HCT116 (cell line): ENCODE data around the gene CCNJ. TPM values are rescaled to one million over a fixed set of nuclear protein-coding genes. Genes with fewer than 3 reads are reported as not detected.

Experiments used
- ATAC-seq: fragments of 200-7000 bp; cut with Tn5 transposase; 2 replicates; pipeline ENCODE4 v1.9.1; 2020; ENCODE audit warnings: mild to moderate bottlenecking, moderate library complexity
- BruUV-seq: library from RNA; stranded (reverse); fragments of 400-500 nt; replicated peaks from 2 replicates; lab custom pipeline; 2021; lab: Mats Ljungman, UMichigan
- CTCF ChIA-PET: fragments of 300-600 bp; sonication (Branson Sonifier 250); formaldehyde crosslinking; loops from one replicate; lab custom pipeline; 2021; ENCODE audit warnings: antibody characterized with exemption; lab: Charles Lee
- POLR2A ChIA-PET: fragments of 300-600, 350-600 bp; sonication (Branson Sonifier 250); formaldehyde crosslinking; loops from one replicate; lab custom pipeline; 2021; ENCODE audit warnings: antibody characterized with exemption; lab: Charles Lee
- RAD21 ChIA-PET, 2 experiments: fragments of 300-600 bp; sonication (Branson Sonifier 250); formaldehyde crosslinking; loops; one replicate each; lab custom pipeline; 2023; ENCODE audit warnings: low total read pairs in 2 of 2; ENCODE audit not compliant: uncharacterized antibody in 2 of 2, unreplicated experiment in 2 of 2, low non-redundant PET in 1 of 2; lab: Charles Lee
- DNase-seq: peaks from one replicate; pipeline ENCODE4 v3.0.0-alpha.2; 2010; ENCODE audit warnings: low read depth, low spot score
- H2AFZ ChIP-seq: fragments of 200-600 bp; shearing (Covaris generic), sonication (generic); 2 replicates; pipeline ENCODE4 v1.6.1; 2017; ENCODE audit warnings: low read depth, mixed run types, mixed read lengths, antibody characterized with exemption, low read length; ENCODE audit not compliant: poor library complexity, severe bottlenecking
- H3K27ac ChIP-seq: 2 replicates; pipeline ENCODE4 v1.5.1; 2012; ENCODE audit warnings: low read depth, low read length
- H3K27me3 ChIP-seq: fragments of 200-600 bp; sonication (generic); 2 replicates; pipeline ENCODE4 v1.6.1; 2016; ENCODE audit warnings: mixed run types, low read length, mixed read lengths; ENCODE audit not compliant: insufficient read depth
- H3K36me3 ChIP-seq, 2 experiments: fragments of 200-500 bp in 1 of 2; fragments of 200-600 bp in 1 of 2; sonication (Bioruptor generic) in 1 of 2; sonication (generic) in 1 of 2; 2 replicates each; pipeline versions ENCODE4 v1.5.1 to v1.6.1; 2014 to 2016; ENCODE audit warnings: low read length in 2 of 2, inconsistent platforms in 1 of 2, mixed read lengths in 1 of 2, mixed run types in 1 of 2; ENCODE audit not compliant: insufficient read depth in 2 of 2, control insufficient read depth in 1 of 2
- H3K4me1 ChIP-seq, 2 experiments: fragments of 200-600 bp in 1 of 2; sonication (generic) in 1 of 2; 2 replicates each; pipeline versions ENCODE4 v1.5.1 to v1.6.1; 2012 to 2017; ENCODE audit warnings: low read length in 2 of 2, inconsistent platforms in 1 of 2, mild to moderate bottlenecking in 1 of 2, mixed read lengths in 1 of 2, mixed run types in 1 of 2, moderate library complexity in 1 of 2; ENCODE audit not compliant: insufficient read depth in 2 of 2, control insufficient read depth in 1 of 2
- H3K4me2 ChIP-seq: fragments of 200-600 bp; sonication (generic); 2 replicates; pipeline ENCODE4 v1.6.1; 2017; ENCODE audit warnings: mixed run types, low read length, mixed read lengths
- H3K4me3 ChIP-seq, 2 experiments: fragments of 200-600 bp in 1 of 2; sonication (generic) in 1 of 2; replicated peaks in 1 of 2; 2 replicates each; pipeline ENCODE4 v1.5.1; 2011 to 2016; ENCODE audit warnings: low read length in 2 of 2, control low read depth in 1 of 2, low read depth in 1 of 2, mild to moderate bottlenecking in 1 of 2, mixed read lengths in 1 of 2, mixed run types in 1 of 2
- H3K79me2 ChIP-seq: fragments of 200-600 bp; sonication (generic); 2 replicates; pipeline ENCODE4 v1.6.1; 2017; ENCODE audit warnings: mild to moderate bottlenecking, mixed run types, low read length, moderate library complexity, mixed read lengths; ENCODE audit not compliant: insufficient read depth
- H3K9ac ChIP-seq: fragments of 200-600 bp; sonication (generic); 2 replicates; pipeline ENCODE4 v1.6.1; 2016; ENCODE audit warnings: low read length, mixed read lengths
- H3K9me2 ChIP-seq: fragments of 200-600 bp; sonication (generic), shearing (Covaris generic); 2 replicates; pipeline ENCODE4 v1.6.1; 2017; ENCODE audit warnings: mixed run types, mild to moderate bottlenecking, moderate library complexity; ENCODE audit not compliant: insufficient read depth
- H3K9me3 ChIP-seq, 2 experiments: fragments of 200-500 bp in 1 of 2; fragments of 200-600 bp in 1 of 2; sonication (Bioruptor generic) in 1 of 2; sonication (generic) in 1 of 2; 2 replicates each; pipeline ENCODE4 v1.6.1; 2014 to 2017; ENCODE audit warnings: low read length in 2 of 2, mixed read lengths in 2 of 2, inconsistent platforms in 1 of 2, low read depth in 1 of 2, mild to moderate bottlenecking in 1 of 2, mixed run types in 1 of 2, moderate library complexity in 1 of 2; ENCODE audit not compliant: control insufficient read depth in 1 of 2, insufficient read depth in 1 of 2
- H4K20me1 ChIP-seq: fragments of 200-600 bp; sonication (generic), shearing (Covaris generic); 2 replicates; pipeline ENCODE4 v1.6.1; 2017; ENCODE audit warnings: mixed run types, mild to moderate bottlenecking, moderate library complexity; ENCODE audit not compliant: insufficient read depth
- ATF3 ChIP-seq: IDR thresholded peaks from 2 replicates; pipeline ENCODE4 v1.6.1; 2012
- CBX3 ChIP-seq: IDR thresholded peaks from 2 replicates; pipeline ENCODE4 v1.6.1; 2012; ENCODE audit warnings: low read depth
- CEBPB ChIP-seq: IDR thresholded peaks from 2 replicates; pipeline ENCODE4 v1.6.1; 2012; ENCODE audit warnings: low read depth
- CTCF ChIP-seq, 3 experiments: fragments of 200-600 bp in 1 of 3; sonication (generic) in 1 of 3; IDR thresholded peaks in 2 of 3; conservative IDR thresholded peaks in 1 of 3; 2 replicates each; pipeline ENCODE4 v1.5.1; 2012 to 2017; ENCODE audit warnings: low read depth in 2 of 3, low read length in 2 of 3, antibody characterized with exemption in 1 of 3, borderline replicate concordance in 1 of 3, control low read depth in 1 of 3, mild to moderate bottlenecking in 1 of 3, mixed read lengths in 1 of 3, mixed run types in 1 of 3, moderate library complexity in 1 of 3; ENCODE audit not compliant: insufficient read depth in 1 of 3
- EGR1 ChIP-seq: IDR thresholded peaks from 2 replicates; pipeline ENCODE4 v1.6.1; 2012; ENCODE audit warnings: low read depth
- EZH2 ChIP-seq: fragments of 200-600 bp; sonication (generic); IDR thresholded peaks from 2 replicates; pipeline ENCODE4 v1.6.1; 2017; ENCODE audit warnings: antibody characterized with exemption, mixed run types
- EZH2phosphoT487 ChIP-seq: fragments of 200-600 bp; IDR thresholded peaks from 2 replicates; pipeline ENCODE4 v1.6.1; 2018; ENCODE audit warnings: antibody characterized with exemption, borderline replicate concordance
- MAX ChIP-seq: IDR thresholded peaks from 2 replicates; pipeline ENCODE4 v1.6.1; 2012
- POLR2A ChIP-seq: IDR thresholded peaks from 2 replicates; pipeline ENCODE4 v1.7.0; 2011; ENCODE audit warnings: borderline replicate concordance; ENCODE audit not compliant: insufficient read depth, insufficient read length; ENCODE audit errors: extremely low read depth
- POLR2AphosphoS5 ChIP-seq: IDR thresholded peaks from 2 replicates; pipeline ENCODE4 v1.6.1; 2011; ENCODE audit warnings: mild to moderate bottlenecking, low read depth, low read length, moderate library complexity
- RAD21 ChIP-seq: IDR thresholded peaks from 2 replicates; pipeline ENCODE4 v1.6.1; 2012; ENCODE audit warnings: low read depth, mild to moderate bottlenecking
- SIN3A ChIP-seq: IDR thresholded peaks from 2 replicates; pipeline ENCODE4 v1.6.1; 2012; ENCODE audit warnings: low read depth
- SP1 ChIP-seq: IDR thresholded peaks from 2 replicates; pipeline ENCODE4 v1.6.1; 2012; ENCODE audit warnings: low read depth
- SRF ChIP-seq: IDR thresholded peaks from 2 replicates; pipeline ENCODE4 v1.6.1; 2012; ENCODE audit warnings: low read depth
- ZBTB33 ChIP-seq: IDR thresholded peaks from 2 replicates; pipeline ENCODE4 v1.6.1; 2011; ENCODE audit warnings: mild to moderate bottlenecking, low read length, moderate library complexity; ENCODE audit not compliant: insufficient replicate concordance; ENCODE audit errors: extremely low read depth
- ZNF274 ChIP-seq: fragments of 200-500 bp; sonication (Bioruptor generic); IDR thresholded peaks from 2 replicates; pipeline ENCODE4 v1.6.1; 2014; ENCODE audit warnings: mild to moderate bottlenecking, low read depth, low read length, inconsistent platforms
- intact Hi-C: fragments of 100-400 bp; cut with micrococcal nuclease; formaldehyde crosslinking; loops from 2 replicates; pipeline ENCODE4 v1.10.0; 2022
- total RNA-seq: library from RNA; stranded (reverse); gene quantifications from one replicate; pipeline ENCODE4 v1.2.1, GENCODE V29; 2021; ENCODE audit not compliant: unreplicated experiment

The CCNJ gene
- total RNA-seq, 1 experiment from 2014 or later = 12.2 TPM

GRCh38 chr10:96013956-96014355 lies 29.4 kb upstream of the CCNJ start:
- ChIA-PET RAD21 (no interaction called here), CTCF (no interaction called here)
- DNase-seq = no peak
- H4K20me1 ChIP-seq = no peaks in the 10 kb centered on the region
- TF ChIP-seq SIN3A (no peak), CEBPB (no peak), ZNF274 (no peak), SP1 (no peak), POLR2AphosphoS5 (no peak), EZH2phosphoT487 (no peak), CTCF (IDR thresholded peaks at IDR 0.05 in 2 of 3, conservative IDR thresholded peaks at IDR 0.05 in 1 of 3; ENCODE audit: borderline replicate concordance in 1 of 3, insufficient read depth in 1 of 3, low read depth in 2 of 3, low read length in 2 of 3) (no peak), EZH2 (no peak), ATF3 (no peak), MAX (no peak), SRF (no peak), RAD21 (no peak), POLR2A (no peak), CBX3 (no peak), ZBTB33 (no peak), EGR1 (no peak)
- TF ChIP-seq, all 23 proteins: peak for 0
- H3K36me3 ChIP-seq = no peaks in the 10 kb centered on the region
- no peaks in the 10 kb centered on the region for H3K9me2 ChIP-seq
- no peak for ATAC-seq
- no peaks in the 10 kb centered on the region for H3K4me1 ChIP-seq
- intact Hi-C loops = no loop called here
- H3K9ac ChIP-seq = no peak overlapping the region
- H3K4me2 ChIP-seq = no peak overlapping the region
- no TSS peak for BruUV-seq
- no peaks in the 10 kb centered on the region for H3K79me2 ChIP-seq
- no peak overlapping the region for H2AFZ ChIP-seq
- no peak overlapping the region for H3K4me3 ChIP-seq
- no peak overlapping the region for H3K27ac ChIP-seq
- no peaks in the 10 kb centered on the region for H3K9me3 ChIP-seq
- POLR2A ChIA-PET = no interaction called here
- no peaks in the 10 kb centered on the region for H3K27me3 ChIP-seq
